GM12878 (cell line): ENCODE data around the gene ALPP.

Experiments used
- ATF2 ChIP-seq: IDR thresholded peaks from 2 replicates; pipeline ENCODE4 v1.6.1; 2012; ENCODE audit warnings: low read length, inconsistent platforms
- CEBPB ChIP-seq, 2 experiments: fragments of 150-350 bp in 1 of 2; IDR thresholded peaks; 2 replicates each; pipeline ENCODE4 v1.6.1; 2012 to 2014; ENCODE audit warnings: low read depth in 2 of 2, low read length in 2 of 2, borderline replicate concordance in 1 of 2, inconsistent platforms in 1 of 2
- CREM ChIP-seq: IDR thresholded peaks from 2 replicates; pipeline ENCODE4 v1.6.1; 2014; ENCODE audit warnings: antibody characterized with exemption, low read depth
- NFYB ChIP-seq: IDR thresholded peaks from 2 replicates; pipeline ENCODE4 v1.6.1; 2011; ENCODE audit warnings: low read depth, mild to moderate bottlenecking, low read length, improper control_type of control experiment, moderate library complexity; ENCODE audit not compliant: insufficient read depth
- POLR2A ChIP-seq: IDR thresholded peaks from 2 replicates; pipeline ENCODE4 v1.6.1; 2011; ENCODE audit warnings: low read depth, mild to moderate bottlenecking, low read length
- POLR2AphosphoS5 ChIP-seq: IDR thresholded peaks from 2 replicates; pipeline ENCODE4 v1.6.1; 2011; ENCODE audit warnings: mild to moderate bottlenecking, low read length, inconsistent platforms
- SIN3A ChIP-seq: IDR thresholded peaks from 2 replicates; pipeline ENCODE4 v1.6.1; 2012; ENCODE audit warnings: low read depth, low read length, improper control_type of control experiment
- STAT3 ChIP-seq: IDR thresholded peaks from 2 replicates; pipeline ENCODE4 v1.6.1; 2011; ENCODE audit warnings: low read depth, low read length, improper control_type of control experiment
- TF ChIP-seq, protein P1 (sequence below): IDR thresholded peaks from 2 replicates; pipeline ENCODE4 v1.6.1; 2012; ENCODE audit warnings: mild to moderate bottlenecking, low read depth, low read length
- TF ChIP-seq, protein P2 (sequence below): fragments of 450-650 bp; IDR thresholded peaks from 2 replicates; pipeline ENCODE4 v1.6.1; 2017; ENCODE audit warnings: low read depth, mild to moderate bottlenecking, moderate library complexity
- TF ChIP-seq, protein P3 (sequence below): fragments of 450-650 bp; conservative IDR thresholded peaks from 2 replicates; pipeline ENCODE4 v1.6.1; 2017; ENCODE audit warnings: mild to moderate bottlenecking, moderate library complexity

DNA sequence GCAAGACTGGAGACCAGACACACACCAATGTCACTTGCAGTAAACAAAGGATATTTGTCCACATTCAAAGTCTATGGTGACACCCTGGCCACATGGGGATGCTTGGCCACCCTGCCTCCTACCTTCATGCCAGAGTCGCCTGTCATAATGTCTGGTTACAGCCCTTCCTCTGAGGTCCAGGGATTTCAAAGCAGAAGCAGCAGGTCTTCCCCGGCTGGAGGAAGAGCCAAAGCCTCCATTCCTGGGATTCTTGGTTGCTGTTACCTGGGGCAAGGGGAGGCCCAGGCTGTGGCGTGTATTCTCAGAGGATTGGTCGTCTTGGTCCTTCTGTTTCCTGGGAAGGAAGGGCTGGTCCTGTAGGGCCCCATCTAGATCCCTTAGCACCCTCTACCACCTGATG is 2.3 kb upstream of the ALPP start:
- TF ChIP-seq, protein P1, sequence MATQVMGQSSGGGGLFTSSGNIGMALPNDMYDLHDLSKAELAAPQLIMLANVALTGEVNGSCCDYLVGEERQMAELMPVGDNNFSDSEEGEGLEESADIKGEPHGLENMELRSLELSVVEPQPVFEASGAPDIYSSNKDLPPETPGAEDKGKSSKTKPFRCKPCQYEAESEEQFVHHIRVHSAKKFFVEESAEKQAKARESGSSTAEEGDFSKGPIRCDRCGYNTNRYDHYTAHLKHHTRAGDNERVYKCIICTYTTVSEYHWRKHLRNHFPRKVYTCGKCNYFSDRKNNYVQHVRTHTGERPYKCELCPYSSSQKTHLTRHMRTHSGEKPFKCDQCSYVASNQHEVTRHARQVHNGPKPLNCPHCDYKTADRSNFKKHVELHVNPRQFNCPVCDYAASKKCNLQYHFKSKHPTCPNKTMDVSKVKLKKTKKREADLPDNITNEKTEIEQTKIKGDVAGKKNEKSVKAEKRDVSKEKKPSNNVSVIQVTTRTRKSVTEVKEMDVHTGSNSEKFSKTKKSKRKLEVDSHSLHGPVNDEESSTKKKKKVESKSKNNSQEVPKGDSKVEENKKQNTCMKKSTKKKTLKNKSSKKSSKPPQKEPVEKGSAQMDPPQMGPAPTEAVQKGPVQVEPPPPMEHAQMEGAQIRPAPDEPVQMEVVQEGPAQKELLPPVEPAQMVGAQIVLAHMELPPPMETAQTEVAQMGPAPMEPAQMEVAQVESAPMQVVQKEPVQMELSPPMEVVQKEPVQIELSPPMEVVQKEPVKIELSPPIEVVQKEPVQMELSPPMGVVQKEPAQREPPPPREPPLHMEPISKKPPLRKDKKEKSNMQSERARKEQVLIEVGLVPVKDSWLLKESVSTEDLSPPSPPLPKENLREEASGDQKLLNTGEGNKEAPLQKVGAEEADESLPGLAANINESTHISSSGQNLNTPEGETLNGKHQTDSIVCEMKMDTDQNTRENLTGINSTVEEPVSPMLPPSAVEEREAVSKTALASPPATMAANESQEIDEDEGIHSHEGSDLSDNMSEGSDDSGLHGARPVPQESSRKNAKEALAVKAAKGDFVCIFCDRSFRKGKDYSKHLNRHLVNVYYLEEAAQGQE = no peak
- no peak for TF ChIP-seq POLR2AphosphoS5
- no peak for TF ChIP-seq STAT3
- TF ChIP-seq CEBPB (IDR thresholded peaks at IDR 0.05; ENCODE audit: borderline replicate concordance in 1 of 2, low read depth in 2 of 2, low read length in 2 of 2) = no peak
- TF ChIP-seq, protein P2, sequence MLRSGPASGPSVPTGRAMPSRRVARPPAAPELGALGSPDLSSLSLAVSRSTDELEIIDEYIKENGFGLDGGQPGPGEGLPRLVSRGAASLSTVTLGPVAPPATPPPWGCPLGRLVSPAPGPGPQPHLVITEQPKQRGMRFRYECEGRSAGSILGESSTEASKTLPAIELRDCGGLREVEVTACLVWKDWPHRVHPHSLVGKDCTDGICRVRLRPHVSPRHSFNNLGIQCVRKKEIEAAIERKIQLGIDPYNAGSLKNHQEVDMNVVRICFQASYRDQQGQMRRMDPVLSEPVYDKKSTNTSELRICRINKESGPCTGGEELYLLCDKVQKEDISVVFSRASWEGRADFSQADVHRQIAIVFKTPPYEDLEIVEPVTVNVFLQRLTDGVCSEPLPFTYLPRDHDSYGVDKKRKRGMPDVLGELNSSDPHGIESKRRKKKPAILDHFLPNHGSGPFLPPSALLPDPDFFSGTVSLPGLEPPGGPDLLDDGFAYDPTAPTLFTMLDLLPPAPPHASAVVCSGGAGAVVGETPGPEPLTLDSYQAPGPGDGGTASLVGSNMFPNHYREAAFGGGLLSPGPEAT = no peak
- no peak for TF ChIP-seq POLR2A
- no peak for TF ChIP-seq NFYB
- TF ChIP-seq CREM = no peak
- no peak for TF ChIP-seq SIN3A
- TF ChIP-seq, protein P3, sequence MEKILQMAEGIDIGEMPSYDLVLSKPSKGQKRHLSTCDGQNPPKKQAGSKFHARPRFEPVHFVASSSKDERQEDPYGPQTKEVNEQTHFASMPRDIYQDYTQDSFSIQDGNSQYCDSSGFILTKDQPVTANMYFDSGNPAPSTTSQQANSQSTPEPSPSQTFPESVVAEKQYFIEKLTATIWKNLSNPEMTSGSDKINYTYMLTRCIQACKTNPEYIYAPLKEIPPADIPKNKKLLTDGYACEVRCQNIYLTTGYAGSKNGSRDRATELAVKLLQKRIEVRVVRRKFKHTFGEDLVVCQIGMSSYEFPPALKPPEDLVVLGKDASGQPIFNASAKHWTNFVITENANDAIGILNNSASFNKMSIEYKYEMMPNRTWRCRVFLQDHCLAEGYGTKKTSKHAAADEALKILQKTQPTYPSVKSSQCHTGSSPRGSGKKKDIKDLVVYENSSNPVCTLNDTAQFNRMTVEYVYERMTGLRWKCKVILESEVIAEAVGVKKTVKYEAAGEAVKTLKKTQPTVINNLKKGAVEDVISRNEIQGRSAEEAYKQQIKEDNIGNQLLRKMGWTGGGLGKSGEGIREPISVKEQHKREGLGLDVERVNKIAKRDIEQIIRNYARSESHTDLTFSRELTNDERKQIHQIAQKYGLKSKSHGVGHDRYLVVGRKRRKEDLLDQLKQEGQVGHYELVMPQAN = no peak
- TF ChIP-seq ATF2 = no peak
